ENCODE measurements around the gene DCDC2B.

DNA sequence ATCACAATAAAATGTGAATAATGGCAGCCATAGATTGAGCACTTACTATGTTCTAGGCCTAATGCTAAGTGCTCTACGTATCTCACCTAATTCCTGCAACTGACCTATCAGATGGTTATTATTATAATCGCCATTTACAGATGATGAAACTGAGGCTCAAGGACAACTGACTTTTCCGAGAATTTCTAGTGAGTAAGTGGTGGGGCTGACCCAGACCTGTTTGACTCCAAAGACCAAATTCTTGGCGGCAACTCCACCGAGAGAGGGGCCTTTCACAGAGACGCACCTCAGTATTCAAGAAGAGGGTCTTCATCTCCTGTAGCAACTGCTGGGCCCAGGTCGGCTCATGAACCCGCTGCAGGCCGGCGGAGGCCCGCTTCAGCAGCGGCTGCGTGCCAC lies 12.7 kb downstream of the DCDC2B start:
- no peak for TF ChIP-seq CTCF (IDR thresholded peaks at IDR 0.05; ENCODE audit: insufficient read depth, low read length, poor library complexity, severe bottlenecking)
- no peak for TF ChIP-seq EZH2phosphoT487 (conservative IDR thresholded peaks at IDR 0.05; ENCODE audit: low read length)

Data from SU-DHL-6 (cell line).